Measurements from ENCODE around the gene AUTS2.

- TF ChIP-seq CTCF (IDR thresholded peaks at IDR 0.05) = no peak
- no peak for TF ChIP-seq POLR2A (IDR thresholded peaks at IDR 0.05)
Measured at GRCh38 chr7:69687739-69688433, 89.6 kb downstream of the AUTS2 start.

Measured in thyroid gland (tissue), 4 donors.